Endometrial microvascular endothelial cells (primary cell): ENCODE measurements around the gene CLTRN. TPM values are rescaled to one million over a fixed set of nuclear protein-coding genes. Genes with fewer than 3 reads are reported as not detected.
"Not testable (repeated sequence)": the region's sequence is repeated elsewhere in the genome, so short reads cannot be mapped to it uniquely, and the experiment has no call there.

Experiments
- in situ Hi-C: cut with HindIII; loops from 2 replicates; pipeline ENCODE4 v1.10.0; 2017; ENCODE audit warnings: low sequenced_read_pairs, low pct_unique_long_range_greater_than_20kb; ENCODE audit errors: inconsistent ontology term
- total RNA-seq: library from RNA; depleted of rRNA; stranded (reverse); fragments of >200 nt; gene quantifications from one replicate; pipeline ENCODE4 v1.2.3, GENCODE V29; 2015; ENCODE audit errors: inconsistent ontology term

CLTRN gene
- total RNA-seq, 1 donor from 2014 or later: 1.3 TPM

GRCh38 chrX:15663439-15663838, 1.2 kb downstream of the CLTRN start:
- in situ Hi-C loops: no loop called here

DNA sequence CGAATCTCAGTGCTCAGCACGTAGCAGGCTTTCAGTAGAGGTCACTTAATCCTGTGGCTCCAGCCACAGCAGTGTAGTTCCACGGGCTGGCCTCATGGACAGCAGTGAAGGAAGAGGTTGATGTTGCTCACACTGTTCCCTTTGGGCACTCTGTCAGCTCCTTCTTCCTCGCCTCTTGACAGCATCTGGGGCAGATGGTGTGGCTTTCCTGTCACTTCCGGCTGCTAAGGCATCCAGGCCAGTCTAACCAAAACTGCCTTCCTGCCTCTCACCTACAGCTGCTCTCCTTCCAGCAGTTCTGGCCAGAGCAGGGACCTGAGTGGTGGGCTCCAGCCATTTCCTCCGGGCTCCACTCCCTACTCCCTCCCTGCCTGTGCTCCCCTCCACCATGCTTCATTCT, 9.8 kb downstream of the CLTRN start:
- in situ Hi-C loops: not testable (repeated sequence)

DNA sequence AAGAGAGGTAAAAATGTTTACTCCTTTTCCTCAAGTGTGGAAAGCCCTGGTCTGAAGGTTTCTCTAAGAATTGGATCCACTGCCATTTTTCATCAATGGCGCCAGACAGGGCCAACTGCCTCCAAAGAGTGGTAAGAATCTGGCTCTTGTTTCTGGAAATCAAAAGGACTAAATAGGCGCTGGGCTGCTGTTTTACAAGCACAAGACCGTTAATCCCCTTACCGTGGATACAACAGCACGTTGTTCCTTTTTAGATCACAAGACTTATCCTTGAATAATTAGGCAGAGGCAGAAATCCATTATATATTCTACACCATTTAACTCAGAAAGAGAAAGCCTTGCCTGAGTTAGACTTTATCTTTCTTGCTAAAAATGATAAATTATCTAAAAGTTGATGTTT, 10.6 kb downstream of the CLTRN start:
- in situ Hi-C loops: no loop called here

DNA sequence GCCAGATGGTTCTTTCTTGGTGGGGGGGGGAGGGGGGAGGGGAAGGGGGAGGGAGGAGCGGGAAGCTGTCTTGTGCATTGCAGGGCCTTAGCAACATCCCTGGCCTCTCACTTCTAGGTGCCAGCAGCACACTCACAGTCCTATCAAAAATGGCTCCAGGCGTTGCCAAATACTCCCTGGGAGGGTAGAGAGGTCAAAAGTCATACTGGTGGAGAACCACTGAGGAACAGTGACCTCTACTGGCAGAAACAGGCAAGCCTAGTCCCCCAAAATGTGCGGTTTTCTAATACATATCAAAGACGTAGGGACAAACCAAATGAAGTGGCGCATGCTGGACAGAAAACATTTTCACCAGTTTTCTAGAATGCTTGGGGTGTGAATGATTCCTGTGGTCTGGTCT, 17.1 kb downstream of the CLTRN start:
- in situ Hi-C loops: not testable (repeated sequence)

- in situ Hi-C loops: no loop called here
Observed at GRCh38 chrX:15646543-15646942, 18.1 kb downstream of the CLTRN start.

- in situ Hi-C loops: no loop called here
Observed at GRCh38 chrX:15646031-15646430, 18.6 kb downstream of the CLTRN start.

GRCh38 chrX:15645266-15645665, 19.3 kb downstream of the CLTRN start:
- in situ Hi-C loops: no loop called here

DNA sequence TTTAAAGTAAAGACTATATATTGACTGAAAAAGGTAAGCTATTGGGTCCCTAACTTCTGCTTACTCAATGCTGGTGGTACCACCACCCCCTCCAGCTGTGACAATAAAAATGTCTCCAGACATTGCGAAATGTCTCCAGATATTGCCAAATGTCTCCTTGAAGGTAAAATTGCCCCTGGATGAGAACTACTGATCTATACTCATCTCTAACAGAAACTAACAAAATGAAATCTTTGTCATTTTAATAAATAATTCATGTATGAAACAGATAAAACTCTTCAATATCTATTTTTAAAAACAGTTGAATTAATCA, 20.1 kb downstream of the CLTRN start:
- in situ Hi-C loops: no loop called here

DNA sequence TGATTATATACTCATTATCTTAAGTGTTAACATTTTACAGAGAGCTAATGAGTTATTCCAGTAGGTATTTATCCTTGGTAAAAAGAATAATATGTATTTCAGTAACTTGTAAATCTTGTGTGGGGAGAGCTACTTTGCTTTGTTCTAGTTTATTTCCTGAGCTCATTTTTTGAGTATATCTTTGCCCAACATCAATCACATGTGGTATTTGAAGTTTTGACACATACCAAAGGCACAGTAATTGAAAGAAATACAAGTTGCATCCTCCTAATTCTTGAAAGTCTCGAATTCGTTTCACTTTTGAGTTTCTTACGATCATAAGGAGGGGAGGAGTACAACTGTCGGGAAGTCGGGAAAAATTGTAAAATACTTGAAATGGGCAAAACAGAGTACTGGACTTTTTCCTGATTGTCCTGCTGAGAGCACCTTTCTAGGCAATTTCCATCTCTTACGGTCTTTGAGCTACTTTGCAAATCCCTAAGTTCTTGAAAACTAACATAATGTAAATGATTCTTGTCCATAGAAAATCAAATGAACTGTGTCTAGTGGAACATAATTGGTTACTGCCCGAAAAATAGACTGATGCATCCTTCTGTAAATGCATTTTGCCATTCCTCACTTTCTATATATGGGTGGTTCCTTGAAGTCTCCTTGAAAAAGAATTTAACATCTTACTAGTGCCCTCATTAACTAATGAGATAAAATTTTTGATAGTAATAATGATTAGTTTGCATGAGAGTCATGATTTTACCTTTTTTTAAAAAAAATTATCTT, 20.6 kb downstream of the CLTRN start:
- in situ Hi-C loops: no loop called here

- in situ Hi-C loops: no loop called here
Observed at GRCh38 chrX:15631637-15632036, 33.0 kb downstream of the CLTRN start.

DNA sequence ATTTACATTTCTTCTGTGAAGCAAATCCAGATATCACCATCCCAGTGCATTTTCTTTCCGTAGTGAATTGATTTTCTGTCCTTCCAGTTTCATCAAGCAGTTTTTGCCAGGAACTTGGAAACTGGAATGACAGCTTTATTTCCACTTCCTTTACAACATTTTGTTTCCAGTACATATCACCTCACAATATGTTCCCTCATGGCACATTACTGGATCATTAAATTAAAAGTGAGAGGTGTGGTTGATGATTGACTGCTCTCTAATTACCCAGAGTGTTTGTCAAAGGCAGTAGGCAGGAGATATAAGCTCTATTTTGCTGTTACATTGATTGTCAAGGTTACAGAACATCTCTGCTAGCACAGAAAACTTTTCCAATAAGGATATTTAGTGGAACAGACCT, 41.6 kb downstream of the CLTRN start:
- in situ Hi-C loops: no loop called here

GRCh38 chrX:15619053-15619755, 45.4 kb downstream of the CLTRN start:
- in situ Hi-C loops: no loop called here

- in situ Hi-C loops: no loop called here
Observed at GRCh38 chrX:15617111-15617510, 47.5 kb downstream of the CLTRN start.

DNA sequence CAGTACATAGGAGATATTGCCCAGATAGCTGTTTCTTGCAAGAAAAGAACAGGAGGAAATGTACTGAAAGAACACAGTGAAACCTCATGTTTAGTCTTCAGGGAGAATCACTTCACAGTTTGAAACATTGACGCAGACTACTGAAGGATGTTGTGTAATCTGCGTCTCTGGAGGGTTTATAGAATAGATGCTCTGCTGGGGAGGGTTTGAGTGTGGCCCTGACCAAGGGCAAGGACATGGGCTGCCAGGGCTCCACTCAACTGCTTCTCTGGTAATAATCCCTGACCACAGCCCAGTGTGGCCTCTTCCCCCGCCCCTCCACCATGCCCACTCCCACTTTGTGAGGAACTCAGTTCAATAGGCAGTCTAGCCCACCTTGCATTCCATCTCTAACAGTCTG, 48.1 kb downstream of the CLTRN start:
- in situ Hi-C loops: no loop called here

DNA sequence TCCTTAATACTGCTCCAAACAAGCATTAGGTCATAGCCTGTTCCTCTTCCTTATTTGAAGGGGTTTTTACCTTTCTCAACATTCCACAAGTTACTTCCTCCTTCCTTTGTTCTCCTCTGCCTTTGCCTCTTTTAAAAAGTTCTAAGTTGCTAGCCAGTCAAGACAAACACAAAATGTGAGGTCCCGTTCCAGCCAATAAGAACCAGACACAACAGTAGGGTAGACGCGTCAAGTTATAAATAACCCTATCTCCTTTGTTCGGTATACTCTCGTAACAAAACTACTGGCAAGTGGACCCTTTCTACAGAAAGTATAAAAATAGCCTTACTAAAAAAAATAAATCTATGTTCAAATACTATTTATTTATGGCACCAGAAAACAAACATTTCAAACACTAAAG, 57.5 kb downstream of the CLTRN start:
- in situ Hi-C loops: no loop called here

DNA sequence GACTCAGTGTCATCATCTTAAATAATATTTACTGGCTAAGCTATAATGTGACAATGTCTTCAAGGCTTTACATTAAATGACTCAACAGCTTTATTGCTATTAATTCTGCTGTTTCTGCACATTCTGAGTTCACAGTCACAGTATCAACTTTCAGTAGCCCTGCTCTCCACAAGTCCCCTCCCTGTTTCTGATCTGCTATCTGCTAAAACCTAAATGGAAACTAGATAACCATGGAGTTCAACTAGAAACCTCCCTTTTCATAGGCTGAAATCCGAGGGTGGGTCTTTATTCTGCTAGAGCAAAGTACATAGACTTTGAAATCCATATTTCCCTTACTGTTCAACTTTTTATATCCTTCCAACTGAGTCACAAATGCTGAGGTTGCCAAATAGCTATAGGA, 58.5 kb downstream of the CLTRN start:
- in situ Hi-C loops: no loop called here

DNA sequence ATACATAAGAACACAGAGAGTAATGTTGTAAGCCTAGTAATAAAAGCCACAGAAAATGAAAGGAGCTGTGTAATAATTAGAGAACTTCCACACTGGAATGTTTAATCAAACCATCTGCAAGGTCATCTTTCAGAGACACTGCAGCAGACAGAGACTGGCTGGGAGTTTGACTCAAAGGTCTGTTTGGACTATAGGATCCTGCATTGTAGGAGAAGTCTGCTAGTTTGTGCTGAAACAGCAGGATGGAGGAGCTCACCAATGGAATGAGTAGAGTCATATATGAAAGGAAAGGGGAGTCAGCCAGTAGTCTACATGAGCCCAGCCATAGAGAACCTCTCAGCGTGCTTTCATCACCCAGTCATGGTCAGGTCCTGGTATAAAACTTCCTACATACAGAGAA, 59.4 kb downstream of the CLTRN start:
- in situ Hi-C loops: no loop called here

DNA sequence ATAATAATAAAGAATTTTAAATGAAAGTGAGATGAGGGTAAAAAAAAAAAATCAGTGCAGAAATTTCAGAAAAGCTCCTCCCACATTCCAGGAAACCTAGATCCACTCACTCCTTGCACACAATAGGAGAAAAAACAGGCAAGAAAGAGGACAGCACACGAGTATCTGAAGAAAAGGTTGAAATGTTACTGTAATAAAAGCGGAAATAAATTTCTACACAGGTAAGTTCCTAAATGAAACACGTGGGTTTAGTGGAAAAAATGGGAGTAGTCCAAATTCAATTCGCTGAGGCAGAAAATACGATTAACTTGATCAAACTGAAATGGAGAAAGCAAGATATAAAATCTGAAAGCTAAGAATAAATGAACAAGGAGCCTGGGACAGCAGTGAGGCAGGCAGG, 61.8 kb downstream of the CLTRN start:
- in situ Hi-C loops: no loop called here

- in situ Hi-C loops: no loop called here
Observed at GRCh38 chrX:15601932-15602331, 62.7 kb downstream of the CLTRN start.

- in situ Hi-C loops: no loop called here
Observed at GRCh38 chrX:15600745-15601144, 63.9 kb downstream of the CLTRN start, which contains the start of gene ACE2. Gene ACE2, minus strand, starts transcription at chrX:15600960. Its CDS starts 49 bp downstream, at chrX:15600911.

- in situ Hi-C loops: no loop called here
Observed at GRCh38 chrX:15600049-15600448, 64.6 kb downstream of the CLTRN start.
